ENCODE measurements around the gene COL18A1.
"Not testable (repeated sequence)": the region's sequence is repeated elsewhere in the genome, so short reads cannot be mapped to it uniquely, and the experiment has no call there.

- TF ChIP-seq POLR2AphosphoS5 (IDR thresholded peaks at IDR 0.05; ENCODE audit: low read depth, low read length); CTCF (IDR thresholded peaks at IDR 0.05); REST (IDR thresholded peaks at IDR 0.05; ENCODE audit: insufficient read depth in 1 of 2, low read depth in 2 of 2, low read length in 1 of 2); SIN3A (IDR thresholded peaks at IDR 0.05; ENCODE audit: borderline replicate concordance, insufficient read depth, low read depth, low read length); TCF7L2 (IDR thresholded peaks at IDR 0.05; ENCODE audit: low read depth, low read length): not testable (repeated sequence)
Observed at GRCh38 chr21:45437844-45438243, 32.9 kb downstream of the COL18A1 start.

Data from Panc1 (cell line).